Peyer's patch (tissue), 4 donors: ENCODE results near the gene CACNA2D1.

Experiments
- POLR2A ChIP-seq, 2 donors: fragments of 450-650 bp; IDR thresholded peaks; one replicate each; pipeline ENCODE4 v1.5.1; 2017; ENCODE audit warnings: antibody characterized with exemption in 2 of 2, mild to moderate bottlenecking in 2 of 2, moderate library complexity in 2 of 2
- TF ChIP-seq, protein P1 (sequence below), 6 experiments: fragments of 450-650 bp in 4 of 6; fragments of 200-600 bp in 2 of 6; sonication (generic) in 1 of 6; IDR thresholded peaks; one replicate each; pipeline ENCODE4 v1.5.1; 2017 to 2019; ENCODE audit warnings: antibody characterized with exemption in 6 of 6, mild to moderate bottlenecking in 3 of 6, moderate library complexity in 1 of 6

DNA sequence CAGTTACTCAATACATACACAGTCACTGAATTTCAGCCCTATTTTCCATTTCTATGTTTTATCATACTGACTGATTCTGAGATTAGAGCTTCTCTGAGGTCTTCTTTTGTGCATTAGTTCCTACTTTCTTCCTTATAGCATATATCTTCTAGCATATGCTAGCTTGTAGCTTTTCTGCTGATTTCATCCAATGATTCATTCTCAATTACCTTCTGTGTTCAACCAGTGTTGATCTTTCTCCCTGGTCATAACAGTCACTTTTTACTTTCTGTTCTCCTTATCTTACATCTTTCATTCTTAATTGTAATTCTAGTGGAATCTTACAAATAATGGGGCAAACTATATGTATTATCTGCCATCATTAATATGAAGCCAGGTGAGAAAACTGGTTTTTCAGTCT, 514.2 kb downstream of the CACNA2D1 start:
- TF ChIP-seq, protein P1, sequence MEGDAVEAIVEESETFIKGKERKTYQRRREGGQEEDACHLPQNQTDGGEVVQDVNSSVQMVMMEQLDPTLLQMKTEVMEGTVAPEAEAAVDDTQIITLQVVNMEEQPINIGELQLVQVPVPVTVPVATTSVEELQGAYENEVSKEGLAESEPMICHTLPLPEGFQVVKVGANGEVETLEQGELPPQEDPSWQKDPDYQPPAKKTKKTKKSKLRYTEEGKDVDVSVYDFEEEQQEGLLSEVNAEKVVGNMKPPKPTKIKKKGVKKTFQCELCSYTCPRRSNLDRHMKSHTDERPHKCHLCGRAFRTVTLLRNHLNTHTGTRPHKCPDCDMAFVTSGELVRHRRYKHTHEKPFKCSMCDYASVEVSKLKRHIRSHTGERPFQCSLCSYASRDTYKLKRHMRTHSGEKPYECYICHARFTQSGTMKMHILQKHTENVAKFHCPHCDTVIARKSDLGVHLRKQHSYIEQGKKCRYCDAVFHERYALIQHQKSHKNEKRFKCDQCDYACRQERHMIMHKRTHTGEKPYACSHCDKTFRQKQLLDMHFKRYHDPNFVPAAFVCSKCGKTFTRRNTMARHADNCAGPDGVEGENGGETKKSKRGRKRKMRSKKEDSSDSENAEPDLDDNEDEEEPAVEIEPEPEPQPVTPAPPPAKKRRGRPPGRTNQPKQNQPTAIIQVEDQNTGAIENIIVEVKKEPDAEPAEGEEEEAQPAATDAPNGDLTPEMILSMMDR (IDR thresholded peaks at IDR 0.05) = no peak
- no peak for TF ChIP-seq POLR2A (IDR thresholded peaks at IDR 0.05)
